ENCODE results near the gene GLI1.
"Not testable (repeated sequence)": the region's sequence is repeated elsewhere in the genome, so short reads cannot be mapped to it uniquely, and the experiment has no call there.

The GLI1 gene

DNA sequence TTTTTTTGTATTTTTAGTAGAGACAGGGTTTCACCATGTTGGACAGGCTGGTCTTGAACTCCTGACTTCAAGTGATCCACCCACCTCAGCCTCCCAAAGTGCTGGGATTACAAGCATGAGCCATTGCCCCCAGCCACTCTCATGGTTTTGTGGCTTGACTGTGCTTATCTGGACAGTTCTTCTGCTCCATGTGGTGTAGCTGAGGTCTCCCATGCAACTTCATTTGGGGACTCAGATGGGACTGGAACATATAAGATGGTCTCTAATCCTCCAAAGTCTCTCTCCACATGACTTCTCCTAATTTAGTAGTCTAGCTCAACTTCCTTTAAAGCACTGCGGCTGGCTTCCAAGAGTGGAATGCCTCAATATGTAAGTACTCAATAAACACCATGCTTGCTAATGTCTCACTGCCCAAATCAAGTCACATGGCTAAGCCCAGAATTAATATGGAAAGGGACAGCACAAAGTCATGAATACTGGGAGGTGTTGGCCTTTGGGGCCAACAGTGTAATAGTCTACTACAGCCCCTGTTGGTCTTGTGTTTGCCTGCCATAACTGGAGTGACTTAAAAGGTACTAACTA is 17.6 kb upstream of the GLI1 start:
- no peak for DNase-seq (ENCODE audit: low read depth)

DNA sequence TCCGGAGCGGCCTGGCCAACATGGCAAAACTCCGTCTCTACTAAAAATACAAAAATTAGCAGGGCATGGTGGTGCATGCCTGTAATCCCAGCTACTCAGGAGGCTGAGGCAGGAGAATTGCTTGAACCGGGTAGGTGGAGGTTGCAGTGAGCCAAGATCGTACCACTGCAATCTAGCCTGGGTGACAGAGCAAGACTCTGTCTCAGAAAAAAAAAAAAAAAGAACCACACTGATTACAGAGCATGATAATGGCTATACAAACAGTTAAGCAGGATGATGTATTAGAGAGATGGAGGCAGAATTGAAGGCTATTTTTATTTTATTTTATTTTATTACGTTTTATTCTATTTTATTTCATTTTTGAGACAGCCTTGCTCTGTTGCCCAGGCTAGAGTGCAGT is 15.2 kb upstream of the GLI1 start:
- not testable (repeated sequence) for DNase-seq (ENCODE audit: low read depth)

DNA sequence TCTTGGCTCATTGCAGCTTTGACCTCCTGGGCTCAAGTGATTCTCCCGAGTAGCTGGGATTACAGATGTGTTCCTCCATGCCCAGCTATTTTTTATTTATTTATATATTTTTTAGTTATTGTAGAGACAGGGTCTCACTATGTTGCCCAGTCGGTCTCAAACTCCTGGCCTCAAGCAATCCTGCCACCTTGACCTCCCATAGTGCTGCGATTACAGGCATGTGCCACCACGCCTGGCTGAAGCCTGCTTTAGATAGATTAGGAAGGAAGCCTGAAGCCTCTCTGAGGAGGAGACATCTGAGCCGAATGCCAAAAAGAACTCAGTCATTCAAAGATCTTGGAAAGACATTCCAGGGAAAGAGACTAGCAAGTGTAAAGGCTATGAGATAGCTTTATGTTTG is 14.8 kb upstream of the GLI1 start:
- no peak for DNase-seq (ENCODE audit: low read depth)

DNA sequence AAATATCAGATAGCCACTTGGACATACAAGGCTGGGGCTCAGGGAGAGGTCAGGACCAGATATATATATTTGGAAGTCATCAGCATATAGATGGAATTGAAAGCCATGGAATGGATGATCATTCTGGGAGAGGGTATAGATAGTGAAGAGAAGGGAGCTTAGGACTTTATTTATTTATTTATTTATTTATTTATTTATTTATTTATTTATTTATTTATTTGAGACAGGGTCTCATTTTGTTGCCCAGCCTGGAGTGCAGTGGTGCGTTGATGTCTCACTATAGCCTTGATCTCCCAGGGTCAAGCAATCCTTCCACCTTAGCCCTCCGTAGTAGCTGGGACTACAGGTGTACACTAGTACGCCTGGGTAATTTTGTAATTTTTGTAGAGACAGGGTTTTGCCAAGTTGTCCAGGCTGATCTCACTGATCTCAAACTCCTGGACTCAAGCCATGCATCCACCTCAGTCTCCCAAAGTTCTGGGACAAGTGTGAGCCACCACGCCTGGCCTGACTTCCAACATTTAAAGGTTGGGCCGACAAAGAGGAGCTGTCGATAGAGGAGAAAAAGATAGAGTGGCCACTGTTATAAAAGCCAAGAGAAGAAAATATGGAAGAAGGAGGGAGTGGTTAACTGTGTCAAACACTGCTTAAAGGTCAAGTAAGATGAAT is 13.2 kb upstream of the GLI1 start:
- no peak for DNase-seq (ENCODE audit: low read depth)

DNA sequence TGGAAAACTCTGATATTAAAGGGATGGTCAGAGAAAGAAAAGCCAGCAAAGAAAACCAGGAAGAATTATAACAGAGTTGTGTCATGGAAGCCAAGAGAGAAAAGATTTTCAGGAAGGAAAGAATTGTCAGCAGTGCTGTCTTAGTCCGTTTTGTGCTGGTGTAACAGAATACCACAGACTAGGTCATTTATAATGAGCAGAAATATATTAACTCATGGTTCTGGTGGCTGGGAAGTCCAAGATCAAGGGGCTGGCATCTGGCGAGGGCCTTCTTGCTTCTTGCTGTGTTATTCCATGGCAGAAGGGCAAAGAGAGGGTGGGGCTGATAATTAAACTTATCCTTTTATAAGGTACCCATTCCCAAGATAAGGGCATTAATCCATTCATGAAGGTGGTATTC is 10.9 kb upstream of the GLI1 start:
- no peak for DNase-seq (ENCODE audit: low read depth)

DNA sequence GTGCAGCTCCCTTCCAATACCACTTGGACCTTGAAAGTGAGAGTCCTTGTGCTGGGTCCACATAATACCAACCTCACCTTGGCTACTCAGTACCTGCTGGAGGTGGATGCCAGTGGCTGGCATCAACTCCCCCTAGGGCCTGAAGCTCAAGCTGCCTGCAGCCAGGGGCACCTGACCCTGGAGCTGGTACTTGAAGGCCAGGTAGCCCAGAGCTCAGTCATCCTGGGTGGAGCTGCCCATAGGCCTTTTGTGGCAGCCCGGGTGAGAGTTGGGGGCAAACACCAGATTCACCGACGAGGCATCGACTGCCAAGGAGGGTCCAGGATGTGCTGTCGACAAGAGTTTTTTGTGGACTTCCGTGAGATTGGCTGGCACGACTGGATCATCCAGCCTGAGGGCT is 10.2 kb upstream of the GLI1 start:
- DNase-seq (ENCODE audit: low read depth): no peak

DNA sequence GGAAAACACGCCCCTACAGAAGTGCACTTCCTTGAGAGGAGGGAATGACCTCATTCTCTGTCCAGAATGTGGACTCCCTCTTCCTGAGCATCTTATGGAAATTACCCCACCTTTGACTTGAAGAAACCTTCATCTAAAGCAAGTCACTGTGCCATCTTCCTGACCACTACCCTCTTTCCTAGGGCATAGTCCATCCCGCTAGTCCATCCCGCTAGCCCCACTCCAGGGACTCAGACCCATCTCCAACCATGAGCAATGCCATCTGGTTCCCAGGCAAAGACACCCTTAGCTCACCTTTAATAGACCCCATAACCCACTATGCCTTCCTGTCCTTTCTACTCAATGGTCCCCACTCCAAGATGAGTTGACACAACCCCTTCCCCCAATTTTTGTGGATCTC is 9.5 kb upstream of the GLI1 start:
- no peak for DNase-seq (ENCODE audit: low read depth)

DNA sequence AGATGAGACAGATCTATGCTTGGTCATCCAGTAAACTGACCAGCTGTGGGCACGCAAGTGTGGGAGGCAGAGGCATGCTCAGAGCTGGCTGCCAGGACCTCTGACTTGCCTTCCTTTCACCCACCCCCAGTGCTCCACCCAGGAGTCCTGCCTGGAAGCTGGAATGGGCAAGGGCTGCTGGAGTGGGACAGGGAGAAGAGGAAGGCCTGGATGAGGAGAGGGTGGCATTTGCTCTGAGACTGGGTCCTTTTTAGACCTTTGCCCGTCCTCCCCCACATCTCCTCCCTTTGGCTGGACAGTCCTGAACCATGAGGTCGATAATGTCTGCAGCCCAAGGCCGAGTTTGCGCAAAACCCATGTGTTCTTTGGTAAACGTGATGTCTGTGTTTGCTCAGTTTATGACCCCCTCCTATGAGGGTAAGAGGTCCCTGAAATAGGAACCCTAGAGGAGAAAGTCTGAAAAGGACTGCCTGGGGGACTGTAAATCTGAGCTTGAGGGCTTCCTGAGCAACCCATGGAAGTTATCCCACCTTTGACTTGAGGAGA is 8.3 kb upstream of the GLI1 start:
- no peak for DNase-seq (ENCODE audit: low read depth)

DNA sequence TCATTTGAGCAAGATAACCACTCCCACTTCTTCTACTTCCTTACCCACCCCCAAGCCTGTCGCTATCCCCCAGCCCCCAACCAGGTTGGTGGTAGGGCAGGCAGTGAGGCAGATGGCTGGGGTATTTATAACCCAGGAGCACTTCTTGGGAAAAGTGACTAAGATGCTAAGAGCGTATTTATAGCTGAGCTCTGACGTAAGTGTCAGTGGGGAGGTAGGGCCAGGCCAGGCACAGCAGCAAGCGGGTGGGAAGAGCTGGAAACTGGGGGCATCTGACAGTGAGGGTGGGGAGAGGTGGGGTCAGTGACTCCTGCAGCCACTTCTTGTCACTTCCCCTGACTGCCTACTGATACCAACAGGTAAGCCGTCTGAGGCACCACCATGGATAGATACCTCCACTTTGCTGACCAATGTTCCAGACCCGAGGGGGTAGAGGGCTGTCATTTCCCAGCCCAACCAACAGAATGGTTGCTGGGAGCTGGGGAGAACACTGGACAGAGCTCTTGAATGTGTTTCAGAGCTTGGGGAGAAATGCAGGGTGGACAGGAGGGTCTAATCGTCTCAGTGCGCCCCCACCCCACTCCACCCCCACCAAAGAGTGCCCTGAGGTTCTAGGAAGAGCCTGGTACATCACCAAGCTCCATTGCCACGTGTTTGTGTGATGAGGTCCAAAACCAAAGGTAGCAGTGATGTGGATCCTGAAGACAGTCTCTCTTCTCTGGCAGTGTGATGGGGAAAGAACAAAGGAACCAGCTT is 7.2 kb upstream of the GLI1 start:
- DNase-seq (ENCODE audit: low read depth): no peak

DNA sequence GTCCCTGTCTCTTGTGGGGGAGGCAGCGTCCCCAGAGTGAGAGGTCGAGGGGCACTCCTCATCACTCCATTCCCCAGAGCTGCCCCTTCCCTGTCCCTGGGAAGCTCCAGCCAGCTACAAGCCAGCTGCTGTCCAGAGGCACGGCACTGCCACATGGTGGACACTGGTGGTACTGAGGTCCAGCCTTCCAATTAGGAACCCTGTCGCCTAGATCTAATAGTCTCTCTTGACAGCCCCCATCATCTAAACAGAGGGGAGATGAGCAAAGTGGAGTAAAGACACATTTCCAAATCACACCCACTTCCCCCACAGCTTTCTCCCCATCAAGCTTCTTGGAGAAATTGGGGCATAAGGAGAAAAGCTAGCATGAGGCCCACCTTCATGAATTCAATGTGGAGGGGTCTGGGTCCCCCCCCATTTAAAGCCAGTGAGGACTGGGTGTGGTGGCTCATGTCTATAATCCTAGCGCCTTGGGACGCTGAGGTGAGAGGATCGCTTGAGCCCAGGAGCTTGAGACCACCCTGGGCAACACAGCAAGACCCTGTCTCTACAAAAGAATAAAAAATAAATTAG is 6.6 kb upstream of the GLI1 start:
- DNase-seq (ENCODE audit: low read depth): no peak

DNA sequence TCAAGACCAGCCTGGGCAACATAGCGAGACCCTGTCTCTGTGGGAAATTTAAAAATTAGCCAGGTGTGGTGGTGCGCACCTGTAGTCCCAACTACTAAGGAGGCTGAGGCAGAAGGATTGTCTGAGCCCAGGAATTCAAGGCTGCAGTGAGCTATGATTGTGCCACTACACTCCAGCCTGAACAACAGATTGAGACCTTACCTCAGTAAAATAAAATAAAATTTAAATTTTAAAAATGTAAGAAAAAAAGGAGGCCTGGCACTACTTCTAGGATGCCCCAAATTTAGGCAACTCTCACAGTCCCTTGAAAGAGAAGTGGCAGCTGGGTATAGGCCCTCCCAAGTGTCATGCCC is 5.4 kb upstream of the GLI1 start:
- DNase-seq (ENCODE audit: low read depth): no peak

DNA sequence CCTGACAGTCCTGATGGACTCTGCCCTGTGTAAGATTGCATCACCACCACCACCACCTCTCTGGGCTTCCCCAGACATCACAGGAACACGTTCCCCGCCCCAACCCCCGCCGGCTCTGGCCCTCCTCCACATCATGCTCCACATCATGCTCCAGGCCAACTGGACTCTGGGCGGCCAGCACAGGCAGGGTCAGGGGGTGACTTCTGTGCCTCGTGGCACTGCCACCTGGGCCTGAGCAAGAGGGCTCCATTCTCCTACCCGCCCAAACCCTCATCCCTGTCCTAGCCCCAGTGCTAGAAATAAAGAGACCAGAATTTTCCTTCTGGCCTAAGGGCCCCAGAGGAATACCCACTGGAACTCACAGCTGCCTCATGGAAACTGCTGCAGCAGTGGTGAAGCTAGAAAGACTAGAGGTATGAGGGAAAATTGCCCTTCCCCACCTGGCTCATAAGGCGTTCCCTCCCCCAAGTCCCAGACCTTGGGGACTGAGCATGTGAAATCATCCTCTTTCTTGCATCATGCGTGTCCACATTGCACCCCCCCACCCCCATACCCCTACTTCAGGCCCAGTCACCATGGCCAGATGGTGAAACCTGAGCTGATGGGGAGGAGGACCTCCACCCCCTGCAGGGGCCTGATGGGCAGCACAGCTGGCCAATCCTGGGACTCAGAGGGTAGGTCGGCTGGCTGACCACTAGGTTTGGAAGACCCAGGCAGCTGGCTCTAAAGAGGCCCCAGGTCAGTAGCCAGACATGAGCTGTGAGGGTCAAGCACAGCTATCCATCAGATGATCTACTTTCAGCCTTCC is 4.8 kb upstream of the GLI1 start, which contains the start of gene INHBE:
Gene INHBE, plus strand, starts transcription at position 742 of the 808 bp plus-strand sequence. CDS start 230 bp downstream, outside the sequence.
- DNase-seq (ENCODE audit: low read depth): no peak

DNA sequence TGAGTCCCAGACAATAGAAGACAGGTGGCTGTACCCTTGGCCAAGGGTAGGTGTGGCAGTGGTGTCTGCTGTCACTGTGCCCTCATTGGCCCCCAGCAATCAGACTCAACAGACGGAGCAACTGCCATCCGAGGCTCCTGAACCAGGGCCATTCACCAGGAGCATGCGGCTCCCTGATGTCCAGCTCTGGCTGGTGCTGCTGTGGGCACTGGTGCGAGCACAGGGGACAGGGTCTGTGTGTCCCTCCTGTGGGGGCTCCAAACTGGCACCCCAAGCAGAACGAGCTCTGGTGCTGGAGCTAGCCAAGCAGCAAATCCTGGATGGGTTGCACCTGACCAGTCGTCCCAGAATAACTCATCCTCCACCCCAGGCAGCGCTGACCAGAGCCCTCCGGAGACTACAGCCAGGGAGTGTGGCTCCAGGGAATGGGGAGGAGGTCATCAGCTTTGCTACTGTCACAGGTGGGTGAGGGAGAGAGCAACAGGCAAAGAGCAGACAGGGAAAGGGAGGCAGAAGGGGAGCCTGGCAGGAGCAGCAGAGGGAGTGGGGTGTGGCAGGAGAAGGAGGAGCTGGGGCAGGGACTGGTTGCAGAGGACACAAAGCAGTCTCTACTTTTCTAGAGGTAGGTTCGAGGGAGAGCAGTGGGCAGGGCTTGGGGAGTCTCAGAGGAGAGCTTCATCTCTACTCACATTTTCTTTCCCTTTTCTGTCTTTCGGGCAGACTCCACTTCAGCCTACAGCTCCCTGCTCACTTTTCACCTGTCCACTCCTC is 4.0 kb upstream of the GLI1 start:
- no peak for DNase-seq (ENCODE audit: low read depth)

DNA sequence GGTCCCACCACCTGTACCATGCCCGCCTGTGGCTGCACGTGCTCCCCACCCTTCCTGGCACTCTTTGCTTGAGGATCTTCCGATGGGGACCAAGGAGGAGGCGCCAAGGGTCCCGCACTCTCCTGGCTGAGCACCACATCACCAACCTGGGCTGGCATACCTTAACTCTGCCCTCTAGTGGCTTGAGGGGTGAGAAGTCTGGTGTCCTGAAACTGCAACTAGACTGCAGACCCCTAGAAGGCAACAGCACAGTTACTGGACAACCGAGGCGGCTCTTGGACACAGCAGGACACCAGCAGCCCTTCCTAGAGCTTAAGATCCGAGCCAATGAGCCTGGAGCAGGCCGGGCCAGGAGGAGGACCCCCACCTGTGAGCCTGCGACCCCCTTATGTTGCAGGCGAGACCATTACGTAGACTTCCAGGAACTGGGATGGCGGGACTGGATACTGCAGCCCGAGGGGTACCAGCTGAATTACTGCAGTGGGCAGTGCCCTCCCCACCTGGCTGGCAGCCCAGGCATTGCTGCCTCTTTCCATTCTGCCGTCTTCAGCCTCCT is 3.4 kb upstream of the GLI1 start:
- no peak for DNase-seq (ENCODE audit: low read depth)

DNA sequence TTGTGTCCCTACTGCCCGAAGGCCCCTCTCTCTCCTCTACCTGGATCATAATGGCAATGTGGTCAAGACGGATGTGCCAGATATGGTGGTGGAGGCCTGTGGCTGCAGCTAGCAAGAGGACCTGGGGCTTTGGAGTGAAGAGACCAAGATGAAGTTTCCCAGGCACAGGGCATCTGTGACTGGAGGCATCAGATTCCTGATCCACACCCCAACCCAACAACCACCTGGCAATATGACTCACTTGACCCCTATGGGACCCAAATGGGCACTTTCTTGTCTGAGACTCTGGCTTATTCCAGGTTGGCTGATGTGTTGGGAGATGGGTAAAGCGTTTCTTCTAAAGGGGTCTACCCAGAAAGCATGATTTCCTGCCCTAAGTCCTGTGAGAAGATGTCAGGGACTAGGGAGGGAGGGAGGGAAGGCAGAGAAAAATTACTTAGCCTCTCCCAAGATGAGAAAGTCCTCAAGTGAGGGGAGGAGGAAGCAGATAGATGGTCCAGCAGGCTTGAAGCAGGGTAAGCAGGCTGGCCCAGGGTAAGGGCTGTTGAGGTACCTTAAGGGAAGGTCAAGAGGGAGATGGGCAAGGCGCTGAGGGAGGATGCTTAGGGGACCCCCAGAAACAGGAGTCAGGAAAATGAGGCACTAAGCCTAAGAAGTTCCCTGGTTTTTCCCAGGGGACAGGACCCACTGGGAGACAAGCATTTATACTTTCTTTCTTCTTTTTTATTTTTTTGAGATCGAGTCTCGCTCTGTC is 2.7 kb upstream of the GLI1 start:
- no peak for DNase-seq (ENCODE audit: low read depth)

DNA sequence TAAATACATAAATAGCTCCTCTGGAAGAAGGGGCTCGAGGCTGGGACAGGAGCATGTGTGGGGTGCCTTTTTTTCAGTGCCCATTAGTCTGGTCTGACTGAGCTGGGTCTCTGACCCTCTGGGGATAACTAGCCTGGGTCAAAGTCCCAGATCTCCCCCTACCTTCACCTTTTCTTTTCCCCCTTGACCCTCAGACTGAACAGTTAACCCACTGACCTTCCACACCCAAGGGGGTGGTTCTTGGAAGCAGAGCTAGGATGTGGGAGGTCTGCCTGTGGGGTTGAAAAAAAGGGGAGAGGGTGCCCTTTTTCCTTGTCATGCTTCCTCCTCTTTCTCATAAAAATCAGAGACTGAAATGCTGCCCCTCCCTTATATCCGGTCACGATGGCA is 925 bp upstream of the GLI1 start:
- DNase-seq (ENCODE audit: low read depth): no peak

DNA sequence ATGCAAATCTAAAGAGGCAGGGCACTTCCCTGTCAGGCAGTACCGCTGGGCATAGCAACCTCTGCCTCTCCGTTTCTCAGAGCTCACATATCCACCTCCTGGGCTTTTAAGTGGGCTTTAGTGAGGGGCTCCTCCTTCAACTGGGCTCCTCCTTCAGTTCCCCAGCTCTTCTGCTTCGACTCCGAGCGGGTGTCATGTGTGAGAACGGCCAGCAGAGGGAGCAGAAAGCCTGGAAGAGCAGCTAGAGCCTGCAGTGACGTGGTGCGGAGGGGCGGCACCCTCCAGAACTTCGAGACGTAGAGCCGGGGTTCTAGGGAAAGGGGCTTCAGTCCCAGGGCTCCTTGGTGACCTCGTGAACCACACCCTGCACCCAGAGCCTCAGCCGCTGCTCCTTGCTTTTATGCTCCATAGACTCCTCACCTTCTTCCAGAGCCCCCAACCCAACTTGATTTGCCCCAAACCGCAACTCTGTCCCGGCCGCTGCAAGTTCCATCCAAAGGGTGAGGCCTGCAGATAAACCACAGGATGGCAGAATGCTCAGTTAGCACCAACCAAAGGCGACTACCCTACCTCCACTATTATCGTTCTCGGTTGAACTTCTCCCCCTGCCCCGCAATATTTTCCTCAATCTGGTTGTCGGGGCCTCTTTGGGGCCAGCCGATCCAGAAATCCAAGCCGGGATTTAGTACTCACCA is 383 bp upstream of the GLI1 start:
- DNase-seq (ENCODE audit: low read depth): peak; percentile 78

DNA sequence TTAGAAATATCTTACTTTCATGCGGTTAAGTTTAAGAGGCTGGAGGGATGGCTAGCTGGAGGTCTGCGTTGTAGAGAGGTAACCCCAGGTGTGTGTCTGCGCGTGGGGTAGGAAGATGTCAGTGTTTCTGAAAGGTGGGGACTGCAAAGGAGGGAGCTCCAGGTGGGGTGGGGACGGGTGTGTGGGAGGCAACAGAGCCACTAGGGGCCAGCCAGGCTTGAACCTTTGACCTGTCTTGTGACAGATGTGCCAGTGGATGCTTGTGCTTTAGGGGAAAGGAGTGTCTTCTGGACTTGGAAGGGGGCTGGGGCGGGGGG is 841 bp downstream of the GLI1 start:
- DNase-seq (ENCODE audit: low read depth): no peak

DNA sequence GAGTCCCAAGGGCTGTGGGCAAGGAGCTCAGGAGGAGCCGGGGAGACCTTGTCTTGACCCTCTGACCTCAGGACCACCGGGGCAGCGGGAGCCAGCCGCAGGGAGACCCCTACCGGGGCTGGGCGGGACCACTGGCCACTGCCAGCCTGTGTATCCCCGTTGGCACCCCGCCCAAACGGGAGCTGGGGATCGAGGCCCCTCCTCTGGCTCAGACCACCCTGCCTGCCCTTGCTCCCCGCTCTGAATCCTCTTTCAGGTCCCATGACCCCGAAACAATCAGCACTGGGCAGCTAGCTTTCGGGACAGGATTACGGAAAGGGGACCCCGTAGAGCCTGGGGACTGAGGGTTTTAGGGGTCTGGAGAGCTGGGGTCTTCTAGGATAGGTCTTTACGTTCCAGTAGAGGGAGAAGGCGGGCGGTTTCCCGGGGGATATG is 1.3 kb downstream of the GLI1 start:
- no peak for DNase-seq (ENCODE audit: low read depth)

All from activated T-helper 1 cell treated with Interleukin-2 at 50 U/mL for 16 hours (primary cell).